Epidermal melanocyte (primary cell): ENCODE results near the gene RASAL1.
A peak's percentile ranks its signal among the peaks of the same experiment; 100 is the strongest.

Experiments
- DNase-seq: peaks from one replicate; pipeline ENCODE4 v3.0.0; 2011; ENCODE audit warnings: low spot score; ENCODE audit not compliant: insufficient read length

Gene RASAL1, protein sequence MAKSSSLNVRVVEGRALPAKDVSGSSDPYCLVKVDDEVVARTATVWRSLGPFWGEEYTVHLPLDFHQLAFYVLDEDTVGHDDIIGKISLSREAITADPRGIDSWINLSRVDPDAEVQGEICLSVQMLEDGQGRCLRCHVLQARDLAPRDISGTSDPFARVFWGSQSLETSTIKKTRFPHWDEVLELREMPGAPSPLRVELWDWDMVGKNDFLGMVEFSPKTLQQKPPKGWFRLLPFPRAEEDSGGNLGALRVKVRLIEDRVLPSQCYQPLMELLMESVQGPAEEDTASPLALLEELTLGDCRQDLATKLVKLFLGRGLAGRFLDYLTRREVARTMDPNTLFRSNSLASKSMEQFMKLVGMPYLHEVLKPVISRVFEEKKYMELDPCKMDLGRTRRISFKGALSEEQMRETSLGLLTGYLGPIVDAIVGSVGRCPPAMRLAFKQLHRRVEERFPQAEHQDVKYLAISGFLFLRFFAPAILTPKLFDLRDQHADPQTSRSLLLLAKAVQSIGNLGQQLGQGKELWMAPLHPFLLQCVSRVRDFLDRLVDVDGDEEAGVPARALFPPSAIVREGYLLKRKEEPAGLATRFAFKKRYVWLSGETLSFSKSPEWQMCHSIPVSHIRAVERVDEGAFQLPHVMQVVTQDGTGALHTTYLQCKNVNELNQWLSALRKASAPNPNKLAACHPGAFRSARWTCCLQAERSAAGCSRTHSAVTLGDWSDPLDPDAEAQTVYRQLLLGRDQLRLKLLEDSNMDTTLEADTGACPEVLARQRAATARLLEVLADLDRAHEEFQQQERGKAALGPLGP

GRCh38 chr12:113135178-113136127 is at the start of gene RASAL1:
RASAL1 (minus strand) TSS chr12:113135761; CDS start chr12:113135462, 299 bp downstream.
- DNase-seq: no peak

GRCh38 chr12:113184900-113185179 is 49.3 kb upstream of the RASAL1 start:
- DNase-seq: peak; percentile 92

- no peak for DNase-seq
These were observed 48.7 kb upstream of the RASAL1 start for GRCh38 chr12:113184098-113184899.

GRCh38 chr12:113183030-113183589 is 47.5 kb upstream of the RASAL1 start:
- no peak for DNase-seq

DNA sequence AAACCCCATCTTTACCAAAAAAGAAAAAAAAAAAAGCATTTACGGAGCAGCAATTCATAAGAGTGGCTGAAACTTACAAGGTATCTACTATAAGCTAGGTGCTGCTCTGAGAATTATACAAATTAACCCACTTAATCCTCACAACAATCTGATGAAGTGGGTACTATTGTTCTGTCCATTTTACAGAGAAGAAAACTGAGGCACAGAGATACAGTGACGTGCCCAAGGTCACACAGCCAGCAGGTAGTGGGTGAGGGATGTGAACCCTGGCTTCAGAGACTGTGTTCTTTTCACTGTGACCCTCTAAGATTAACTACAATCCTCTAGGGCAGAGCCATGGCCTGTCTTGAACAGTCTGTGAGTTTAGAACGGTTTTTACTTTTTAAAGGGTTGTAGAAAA is 46.4 kb upstream of the RASAL1 start:
- no peak for DNase-seq

GRCh38 chr12:113180333-113180732 is 44.8 kb upstream of the RASAL1 start:
- no peak for DNase-seq

- no peak for DNase-seq
These were observed 43.5 kb upstream of the RASAL1 start for GRCh38 chr12:113179023-113179422.

GRCh38 chr12:113174461-113175384 is 39.2 kb upstream of the RASAL1 start:
- peak; percentile 76 for DNase-seq

DNA sequence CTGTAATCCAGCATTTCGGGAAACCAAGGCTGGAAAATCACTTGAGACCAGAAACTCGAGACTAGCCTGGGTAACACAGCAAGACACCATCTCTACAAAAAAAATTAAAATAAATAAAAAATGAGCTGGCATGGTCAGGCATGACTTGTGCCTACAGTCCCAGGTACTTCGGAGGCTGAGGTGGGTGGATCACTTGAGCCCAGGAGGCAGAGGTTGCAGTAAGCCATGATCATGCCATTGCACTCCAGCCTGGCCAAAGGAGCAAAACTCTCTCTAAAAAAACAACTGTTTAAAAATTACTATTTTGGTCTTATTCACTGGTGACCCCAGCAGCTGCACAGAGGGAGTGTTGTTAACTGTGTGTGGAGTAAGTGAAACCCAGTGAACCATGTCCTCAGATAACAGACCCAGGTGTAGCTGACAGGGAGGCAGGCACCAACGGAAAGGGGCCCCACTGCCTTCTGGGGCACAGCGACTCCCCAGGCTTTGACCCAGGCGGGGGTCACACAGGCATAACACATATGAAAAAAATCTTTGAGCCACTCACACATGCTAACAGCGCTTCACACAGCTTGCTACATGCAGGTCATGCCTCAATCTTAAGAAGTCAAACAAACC is 37.6 kb upstream of the RASAL1 start:
- DNase-seq: no peak

GRCh38 chr12:113172185-113172584 is 36.6 kb upstream of the RASAL1 start:
- DNase-seq: no peak

- peak; percentile 12 for DNase-seq
These were observed 36.0 kb upstream of the RASAL1 start for GRCh38 chr12:113171543-113171942.

- peak; percentile 9 for DNase-seq
These were observed 35.4 kb upstream of the RASAL1 start for GRCh38 chr12:113170926-113171325.

GRCh38 chr12:113170457-113170856 is 34.9 kb upstream of the RASAL1 start:
- DNase-seq: no peak

DNA sequence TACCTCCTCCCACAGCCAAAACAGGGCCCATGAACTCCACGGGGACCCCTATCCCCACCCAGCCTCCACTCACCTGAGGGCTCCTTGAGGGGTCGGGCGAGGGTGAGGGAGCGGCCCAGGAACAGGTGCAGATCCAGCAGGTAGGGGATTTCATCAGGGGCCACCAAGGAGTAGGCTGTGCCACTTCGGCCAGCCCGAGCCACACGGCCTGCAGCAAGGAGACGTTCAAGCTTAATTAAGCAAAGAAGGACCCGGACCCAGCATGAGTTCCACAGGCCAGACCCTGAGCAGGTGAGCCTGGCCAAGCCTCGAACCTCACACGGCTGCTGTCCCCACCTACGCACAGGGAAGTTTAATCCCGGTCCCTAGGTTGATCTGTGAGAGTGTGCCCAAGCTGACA is 34.1 kb upstream of the RASAL1 start:
- DNase-seq: peak; percentile 14

DNA sequence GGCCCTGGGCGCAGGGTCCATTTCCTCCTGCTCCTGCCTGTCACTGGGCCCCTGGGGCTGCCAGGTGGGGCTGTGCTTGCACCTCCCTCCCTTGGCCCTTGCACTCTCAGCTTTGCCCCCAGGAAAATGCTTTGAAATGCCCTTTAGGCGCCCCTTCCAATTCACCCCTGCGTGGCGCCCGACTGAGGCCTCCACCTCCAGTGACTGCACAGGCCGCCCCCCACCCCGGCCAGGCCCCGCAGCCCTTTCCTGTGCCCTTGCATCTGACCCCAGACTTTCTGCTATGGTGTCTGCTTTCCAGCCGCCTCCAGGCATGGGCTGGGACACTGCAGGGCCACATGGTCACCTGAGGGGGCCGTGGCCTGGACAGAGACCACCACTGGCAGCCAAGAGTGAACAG is 32.3 kb upstream of the RASAL1 start:
- DNase-seq: no peak

DNA sequence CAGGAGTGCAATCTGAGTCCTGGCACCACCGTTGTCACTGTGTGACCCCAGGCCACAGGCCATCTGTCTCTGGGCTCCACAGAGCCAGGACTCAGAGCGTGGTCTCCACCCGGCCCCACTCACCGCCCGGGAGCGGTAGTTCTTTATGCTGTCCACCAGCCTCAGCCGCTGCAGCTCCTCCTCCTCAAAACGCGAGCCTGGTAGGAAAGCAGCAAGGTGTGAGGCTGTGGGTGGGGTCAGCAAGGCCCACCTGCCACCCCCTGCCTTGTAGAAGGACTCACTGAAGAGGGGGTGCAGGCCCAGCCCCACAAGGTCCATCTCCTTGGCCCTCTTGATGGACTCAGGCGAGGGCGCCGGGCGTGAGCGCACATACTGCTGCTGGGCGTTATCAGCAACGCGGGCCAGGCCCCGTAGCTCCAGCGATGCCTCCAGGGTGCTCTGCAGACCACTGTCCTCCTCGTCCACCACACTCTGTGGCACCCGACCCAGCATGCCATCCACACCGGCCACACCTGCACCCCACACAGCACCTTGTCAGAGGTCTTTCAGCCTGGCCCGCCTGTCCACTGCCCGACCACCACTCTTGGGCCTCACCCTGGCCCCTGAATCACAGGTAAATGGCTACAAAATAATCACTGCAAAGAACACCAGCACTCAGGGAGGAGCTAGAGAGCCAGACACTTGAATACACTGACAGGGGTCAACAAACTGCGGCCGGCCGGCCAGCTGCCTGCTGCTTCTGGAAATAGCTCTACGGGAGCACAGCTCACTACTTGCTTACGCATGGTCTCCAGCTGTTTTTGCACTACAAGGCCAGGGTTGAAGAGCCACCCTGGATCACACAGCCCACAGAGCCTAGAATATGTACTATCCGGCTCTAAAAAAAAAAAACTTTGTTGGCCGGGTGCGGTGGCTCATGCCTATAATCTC is 30.2 kb upstream of the RASAL1 start:
- no peak for DNase-seq

GRCh38 chr12:113164014-113164413 is 28.5 kb upstream of the RASAL1 start:
- peak; percentile 11 for DNase-seq

- no peak for DNase-seq
These were observed 27.4 kb upstream of the RASAL1 start for GRCh38 chr12:113163030-113163360.
